IPS DF 19.7 (cell line): Measurements from ENCODE around the gene PAIP2.
"Not testable (repeated sequence)": the region's sequence is repeated elsewhere in the genome, so short reads cannot be mapped to it uniquely, and the experiment has no call there.

Experiments
- DNase-seq: peaks from one replicate; pipeline ENCODE4 v3.0.0-alpha.2; 2013; ENCODE audit warnings: low read depth, low spot score

The PAIP2 gene

GRCh38 chr5:139315056-139315615, 26.5 kb upstream of the PAIP2 start:
- no peak for DNase-seq

- no peak for DNase-seq
These were observed 5.8 kb upstream of the PAIP2 start for GRCh38 chr5:139335811-139336210.

- no peak for DNase-seq
These were observed 1.6 kb upstream of the PAIP2 start for GRCh38 chr5:139340051-139340450.

GRCh38 chr5:139341187-139341688, 416 bp upstream of the PAIP2 start:
- DNase-seq: no peak

GRCh38 chr5:139342423-139342723, 719 bp downstream of the PAIP2 start:
- DNase-seq: no peak

- DNase-seq: no peak
These were observed 1.8 kb downstream of the PAIP2 start for GRCh38 chr5:139343476-139343875.

GRCh38 chr5:139344177-139344576, 2.5 kb downstream of the PAIP2 start:
- DNase-seq: no peak

- DNase-seq: not testable (repeated sequence)
These were observed 3.8 kb downstream of the PAIP2 start for GRCh38 chr5:139345442-139345841.

- DNase-seq: not testable (repeated sequence)
These were observed 6.2 kb downstream of the PAIP2 start for GRCh38 chr5:139347863-139348262.

- DNase-seq: no peak
These were observed 12.5 kb downstream of the PAIP2 start for GRCh38 chr5:139354186-139354585.

- not testable (repeated sequence) for DNase-seq
These were observed 14.2 kb downstream of the PAIP2 start for GRCh38 chr5:139355900-139356299.

- DNase-seq: no peak
These were observed 16.4 kb downstream of the PAIP2 start for GRCh38 chr5:139358064-139358463.

GRCh38 chr5:139360384-139360783, 18.7 kb downstream of the PAIP2 start:
- no peak for DNase-seq

GRCh38 chr5:139361835-139362429, 20.3 kb downstream of the PAIP2 start:
- no peak for DNase-seq

- no peak for DNase-seq
These were observed 22.3 kb downstream of the PAIP2 start for GRCh38 chr5:139363937-139364336.

- no peak for DNase-seq
These were observed 22.8 kb downstream of the PAIP2 start for GRCh38 chr5:139364466-139364865.

- no peak for DNase-seq
These were observed 27.0 kb downstream of the PAIP2 start for GRCh38 chr5:139368613-139369012.

GRCh38 chr5:139369181-139369580, 27.5 kb downstream of the PAIP2 start:
- no peak for DNase-seq

- no peak for DNase-seq
These were observed 30.1 kb downstream of the PAIP2 start for GRCh38 chr5:139371482-139372435.

- DNase-seq: no peak
These were observed 33.3 kb downstream of the PAIP2 start for GRCh38 chr5:139374909-139375308.

- no peak for DNase-seq
These were observed 34.7 kb downstream of the PAIP2 start for GRCh38 chr5:139376364-139376763.

GRCh38 chr5:139377226-139377625, 35.6 kb downstream of the PAIP2 start:
- DNase-seq: no peak
